Osteoblast (primary cell): ENCODE measurements around the gene HDAC4. TPM values are rescaled to one million over a fixed set of nuclear protein-coding genes. Genes with fewer than 3 reads are reported as not detected.
A peak's percentile ranks its signal among the peaks of the same experiment; 100 is the strongest.

Source experiments
- DNase-seq: peaks from one replicate; pipeline ENCODE4 v3.0.0; 2011; ENCODE audit warnings: low spot score, mixed read lengths; ENCODE audit not compliant: insufficient read length; ENCODE audit errors: missing footprints
- H2AFZ ChIP-seq: 2 replicates; pipeline ENCODE4 v1.6.0; 2011; ENCODE audit warnings: mild to moderate bottlenecking, low read length
- H3K27ac ChIP-seq: 2 replicates; pipeline ENCODE4 v1.5.1; 2011; ENCODE audit warnings: mild to moderate bottlenecking, low read depth, low read length, moderate library complexity
- H3K27me3 ChIP-seq: 2 replicates; pipeline ENCODE4 v1.6.0; 2012; ENCODE audit warnings: mild to moderate bottlenecking, control low read depth, inconsistent platforms, low read length, moderate library complexity; ENCODE audit not compliant: insufficient read depth
- H3K36me3 ChIP-seq: 2 replicates; pipeline ENCODE4 v1.5.1; 2011; ENCODE audit warnings: mild to moderate bottlenecking, low read length, control low read depth, moderate library complexity; ENCODE audit not compliant: insufficient read depth
- H3K4me1 ChIP-seq: 2 replicates; pipeline ENCODE4 v1.5.1; 2011; ENCODE audit warnings: mild to moderate bottlenecking, low read length, control low read depth, moderate library complexity; ENCODE audit not compliant: insufficient read depth
- H3K4me2 ChIP-seq: 2 replicates; pipeline ENCODE4 v1.6.0; 2011; ENCODE audit warnings: mild to moderate bottlenecking, low read length; ENCODE audit not compliant: insufficient read depth
- H3K4me3 ChIP-seq: fragments of 200-600 bp; sonication (generic); 3 replicates; pipeline ENCODE4 v1.5.1; 2012; ENCODE audit warnings: mild to moderate bottlenecking, low read length, inconsistent platforms; ENCODE audit not compliant: insufficient read depth
- H3K79me2 ChIP-seq: 2 replicates; pipeline ENCODE4 v1.6.0; 2012; ENCODE audit warnings: mild to moderate bottlenecking, low read length, control low read depth, inconsistent platforms; ENCODE audit not compliant: insufficient read depth
- H3K9me3 ChIP-seq: 2 replicates; pipeline ENCODE4 v1.5.1; 2011; ENCODE audit warnings: low read depth, low read length, control low read depth
- H4K20me1 ChIP-seq: 2 replicates; pipeline ENCODE4 v1.6.0; 2012; ENCODE audit warnings: mild to moderate bottlenecking, low read length, control low read depth; ENCODE audit not compliant: insufficient read depth
- total RNA-seq: library from RNA; depleted of rRNA; stranded (reverse); fragments of >200 nt; gene quantifications from 2 replicates; pipeline ENCODE4 v1.2.3, GENCODE V29; 2012
- TF ChIP-seq, protein P1 (sequence below): IDR thresholded peaks from 2 replicates; pipeline ENCODE4 v1.5.1; 2011; ENCODE audit warnings: mild to moderate bottlenecking, low read depth, low read length, moderate library complexity; ENCODE audit errors: extremely low read depth

HDAC4 gene
- total RNA-seq, 1 donor = 30.8 TPM

GRCh38 chr2:239012228-239012627 lies 388.6 kb downstream of the HDAC4 start:
- peak; percentile 53 for DNase-seq
- Histone ChIP-seq H3K27me3 (peaks cover 17% of the 10 kb centered on the region), H3K36me3 (no peaks in the 10 kb centered on the region), H4K20me1 (no peaks in the 10 kb centered on the region), H3K27ac (no peak overlapping the region), H2AFZ (no peak overlapping the region), H3K4me1 (no peaks in the 10 kb centered on the region), H3K9me3 (no peaks in the 10 kb centered on the region), H3K79me2 (no peaks in the 10 kb centered on the region), H3K4me2 (no peak overlapping the region), H3K4me3 (no peak overlapping the region)
- TF ChIP-seq, protein P1, sequence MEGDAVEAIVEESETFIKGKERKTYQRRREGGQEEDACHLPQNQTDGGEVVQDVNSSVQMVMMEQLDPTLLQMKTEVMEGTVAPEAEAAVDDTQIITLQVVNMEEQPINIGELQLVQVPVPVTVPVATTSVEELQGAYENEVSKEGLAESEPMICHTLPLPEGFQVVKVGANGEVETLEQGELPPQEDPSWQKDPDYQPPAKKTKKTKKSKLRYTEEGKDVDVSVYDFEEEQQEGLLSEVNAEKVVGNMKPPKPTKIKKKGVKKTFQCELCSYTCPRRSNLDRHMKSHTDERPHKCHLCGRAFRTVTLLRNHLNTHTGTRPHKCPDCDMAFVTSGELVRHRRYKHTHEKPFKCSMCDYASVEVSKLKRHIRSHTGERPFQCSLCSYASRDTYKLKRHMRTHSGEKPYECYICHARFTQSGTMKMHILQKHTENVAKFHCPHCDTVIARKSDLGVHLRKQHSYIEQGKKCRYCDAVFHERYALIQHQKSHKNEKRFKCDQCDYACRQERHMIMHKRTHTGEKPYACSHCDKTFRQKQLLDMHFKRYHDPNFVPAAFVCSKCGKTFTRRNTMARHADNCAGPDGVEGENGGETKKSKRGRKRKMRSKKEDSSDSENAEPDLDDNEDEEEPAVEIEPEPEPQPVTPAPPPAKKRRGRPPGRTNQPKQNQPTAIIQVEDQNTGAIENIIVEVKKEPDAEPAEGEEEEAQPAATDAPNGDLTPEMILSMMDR = no peak

- no peak for DNase-seq
- Histone ChIP-seq H3K27me3 (peaks cover 20% of the 10 kb centered on the region), H3K36me3 (no peaks in the 10 kb centered on the region), H3K4me3 (no peak overlapping the region), H3K9me3 (no peaks in the 10 kb centered on the region), H3K4me1 (no peaks in the 10 kb centered on the region), H3K79me2 (no peaks in the 10 kb centered on the region), H3K4me2 (no peak overlapping the region), H2AFZ (no peak overlapping the region), H3K27ac (no peak overlapping the region), H4K20me1 (no peaks in the 10 kb centered on the region)
- TF ChIP-seq, protein P1 = no peak
Measured at GRCh38 chr2:239009589-239009961, 391.2 kb downstream of the HDAC4 start.

GRCh38 chr2:239008677-239009588 lies 391.9 kb downstream of the HDAC4 start:
- H3K27ac ChIP-seq = no peak overlapping the region
- H3K79me2 ChIP-seq = no peaks in the 10 kb centered on the region
- no peaks in the 10 kb centered on the region for H3K9me3 ChIP-seq
- H3K36me3 ChIP-seq = no peaks in the 10 kb centered on the region
- no peak overlapping the region for H3K4me2 ChIP-seq
- H3K4me1 ChIP-seq = no peaks in the 10 kb centered on the region
- no peak overlapping the region for H3K4me3 ChIP-seq
- no peaks in the 10 kb centered on the region for H4K20me1 ChIP-seq
- TF ChIP-seq, protein P1 = no peak
- DNase-seq = no peak
- no peak overlapping the region for H2AFZ ChIP-seq
- H3K27me3 ChIP-seq = peaks cover 23% of the 10 kb centered on the region

GRCh38 chr2:239008004-239008403 lies 392.8 kb downstream of the HDAC4 start:
- peaks cover 26% of the 10 kb centered on the region for H3K27me3 ChIP-seq
- no peaks in the 10 kb centered on the region for H3K79me2 ChIP-seq

More at GRCh38 chr2:239008004-239008403, 392.8 kb downstream of the HDAC4 start:
- DNase-seq = no peak
- H3K9me3 ChIP-seq = no peaks in the 10 kb centered on the region
- no peak overlapping the region for H3K4me3 ChIP-seq
- peaks cover 9% of the 10 kb centered on the region for H3K4me1 ChIP-seq
- TF ChIP-seq, protein P1 = no peak
- H2AFZ ChIP-seq = no peak overlapping the region
- no peak overlapping the region for H3K4me2 ChIP-seq
- H3K27ac ChIP-seq = no peak overlapping the region
- no peaks in the 10 kb centered on the region for H3K36me3 ChIP-seq
- no peaks in the 10 kb centered on the region for H4K20me1 ChIP-seq
